SW480 (cell line): ENCODE measurements around the gene MEF2A.
"Not testable (repeated sequence)": the region's sequence is repeated elsewhere in the genome, so short reads cannot be mapped to it uniquely, and the experiment has no call there.

Experiments used
- DNase-seq: peaks from one replicate; pipeline ENCODE4 v3.0.0-alpha.2; 2016; ENCODE audit warnings: low spot score

MEF2A gene

DNA sequence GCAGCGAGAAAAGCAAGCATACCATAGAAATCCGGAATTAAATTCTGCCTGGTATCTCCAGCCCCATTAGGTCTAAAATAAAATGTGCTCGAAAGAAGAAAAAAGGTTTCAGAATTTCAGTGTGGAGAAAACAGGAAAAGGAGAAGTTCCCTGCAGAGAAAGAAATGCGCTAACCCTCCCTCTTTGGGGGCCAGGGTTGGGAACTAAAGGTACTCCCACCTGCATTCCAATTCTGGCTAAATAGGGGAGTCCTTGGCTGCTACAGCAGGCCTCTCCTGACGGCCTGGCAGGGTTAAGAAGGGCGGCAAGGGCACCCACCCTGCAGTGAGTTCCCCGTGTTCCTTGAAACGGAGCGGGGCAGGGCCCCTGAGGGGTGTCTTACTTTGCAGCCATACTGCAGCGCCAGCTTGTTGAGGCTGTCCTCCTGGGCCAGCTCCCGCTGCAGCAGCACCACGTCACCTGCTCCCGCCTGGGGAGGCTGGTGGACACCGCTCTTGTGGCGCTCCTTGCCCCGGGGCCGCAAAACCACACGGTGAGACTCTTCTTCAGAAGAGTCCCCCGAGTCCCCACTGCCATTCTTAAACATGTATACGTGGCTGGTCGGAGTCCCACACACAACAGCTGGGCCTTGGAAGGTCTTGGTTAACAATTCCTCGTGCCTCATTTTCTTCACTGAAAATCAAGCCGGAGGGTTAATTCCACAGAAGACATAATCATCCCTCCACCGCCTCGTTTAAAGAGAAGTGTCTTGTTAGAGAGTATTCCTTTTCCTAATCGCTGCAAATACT, 165.7 kb downstream of the MEF2A start:
- no peak for DNase-seq

DNA sequence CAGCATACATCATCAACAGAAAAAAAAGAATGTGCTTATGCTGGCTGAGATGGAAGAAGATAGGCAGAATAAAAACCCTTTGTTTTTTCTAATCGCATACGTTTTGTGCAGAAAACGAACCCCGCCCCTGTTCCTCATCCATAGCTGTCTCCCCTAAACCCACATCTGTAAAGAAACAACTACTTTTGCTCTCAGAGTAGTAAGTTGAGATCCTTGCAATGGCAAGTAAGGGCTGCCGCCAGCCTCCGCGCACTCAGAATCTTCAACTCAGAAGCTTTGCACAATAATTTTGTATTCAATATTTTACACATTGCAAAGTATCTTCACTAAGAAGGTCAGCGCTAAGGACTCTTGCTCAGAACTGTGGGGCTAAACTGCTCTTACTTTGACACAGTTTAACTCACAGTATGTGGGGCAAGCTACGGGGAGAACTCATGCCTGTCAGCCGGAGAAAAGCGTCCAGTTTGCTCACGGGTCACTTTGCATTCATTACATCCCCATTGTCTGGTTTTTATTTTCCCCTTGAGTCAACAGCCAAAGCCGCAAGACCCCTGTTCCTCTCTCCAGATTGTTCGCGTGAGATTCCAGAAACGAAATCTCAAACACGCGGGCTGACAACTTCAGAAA, 166.5 kb downstream of the MEF2A start:
- DNase-seq, result no peak

DNA sequence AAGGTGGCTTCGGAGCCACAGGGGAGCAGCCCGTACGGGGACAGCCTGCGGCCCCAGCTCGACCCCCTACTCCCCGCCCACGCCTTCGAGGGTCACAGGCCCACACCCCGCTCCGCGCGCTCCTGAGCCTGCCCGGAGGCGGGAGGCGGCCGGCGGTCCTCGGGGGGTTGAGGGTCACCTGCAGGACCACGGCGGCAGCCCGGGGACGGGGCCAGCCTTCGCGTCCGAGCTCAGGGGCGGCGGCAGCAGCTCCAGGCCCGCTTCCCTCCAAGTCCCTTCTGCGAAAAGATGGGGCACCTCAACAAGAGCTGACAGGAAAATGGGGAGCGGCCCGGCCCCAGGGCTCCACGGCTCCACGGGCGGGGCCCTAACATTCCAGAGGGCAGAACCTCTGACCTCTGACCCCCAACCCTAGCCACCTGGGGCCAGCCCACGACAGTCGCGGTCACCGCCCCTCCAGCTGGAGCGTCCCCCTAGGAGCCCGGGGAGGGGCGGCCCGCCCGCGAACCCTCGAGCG, 167.0 kb downstream of the MEF2A start:
- no peak for DNase-seq

DNA sequence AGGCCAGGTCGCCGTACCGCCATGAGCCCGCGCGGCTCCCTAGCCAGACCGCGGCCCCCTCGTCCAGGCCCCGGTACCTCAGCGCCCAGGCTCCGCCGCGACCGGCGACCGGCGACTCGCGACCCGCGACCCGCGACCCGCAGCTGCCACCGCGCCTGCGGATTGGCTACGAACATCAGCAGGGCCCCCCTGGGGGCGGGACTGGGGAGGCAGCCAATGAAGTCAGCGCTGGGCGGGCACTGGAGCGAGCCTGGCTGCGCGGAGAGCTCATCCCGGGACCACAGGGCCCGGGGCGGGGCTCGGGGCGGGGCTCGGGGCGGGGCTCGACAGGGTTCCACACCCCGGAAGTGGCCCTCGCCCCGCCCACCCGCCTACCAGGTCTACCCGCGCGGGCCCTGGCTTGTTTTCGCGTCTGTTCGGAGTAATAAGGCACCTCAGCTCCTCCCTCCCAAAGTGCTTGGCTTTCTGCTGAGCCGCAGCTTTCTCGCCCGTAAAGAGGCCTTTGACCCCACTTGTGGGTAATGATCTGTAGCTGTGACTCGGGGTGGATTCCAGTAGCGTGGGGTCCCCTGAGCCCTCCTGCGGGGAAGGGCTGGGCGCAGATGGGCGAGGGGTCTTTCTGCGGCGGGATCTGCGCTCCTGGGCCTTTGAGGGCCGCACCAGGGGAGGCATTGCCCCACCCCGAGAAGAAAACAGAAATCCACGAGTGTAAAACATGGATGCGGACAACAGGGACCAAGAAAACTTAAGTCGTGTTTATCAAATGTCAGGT, 167.7 kb downstream of the MEF2A start, which contains the start of gene LYSMD4:
LYSMD4 (minus strand) TSS at position 170 of the 772 bp plus-strand sequence. CDS start 1,438 bp downstream, outside the sequence.
- DNase-seq, result peak; percentile 94

DNA sequence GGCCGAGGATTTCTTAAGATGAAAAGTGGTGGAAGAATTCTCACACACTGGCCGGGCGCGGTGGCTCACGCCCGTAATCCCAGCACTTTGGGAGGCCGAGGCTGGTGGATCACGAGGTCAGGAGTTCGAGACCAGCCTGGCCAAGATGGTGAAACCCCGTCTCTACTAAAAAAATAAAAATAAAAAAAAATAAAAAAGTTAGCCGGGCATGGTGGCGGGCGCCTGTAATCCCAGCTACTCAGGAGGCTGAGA, 168.2 kb downstream of the MEF2A start:
- DNase-seq, result not testable (repeated sequence)

DNA sequence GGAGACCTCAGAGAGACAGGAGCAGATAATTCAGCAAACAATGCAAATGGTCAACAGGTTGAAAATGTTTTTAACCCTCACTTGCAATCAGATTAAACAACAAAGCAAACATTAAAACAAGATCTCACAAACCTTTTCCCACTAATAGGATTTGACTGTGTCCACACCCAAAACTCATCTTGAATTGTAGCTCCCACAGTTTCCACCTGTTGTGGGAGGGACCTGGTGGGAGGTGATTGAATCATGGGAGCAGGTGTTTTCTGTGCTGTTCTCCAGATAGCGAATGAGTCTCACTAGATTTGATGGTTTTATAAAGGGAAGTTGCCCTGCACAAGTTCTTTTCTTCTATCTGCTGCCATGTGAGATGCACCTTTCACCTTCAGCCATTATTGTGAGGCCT, 168.8 kb downstream of the MEF2A start:
- DNase-seq, result no peak

DNA sequence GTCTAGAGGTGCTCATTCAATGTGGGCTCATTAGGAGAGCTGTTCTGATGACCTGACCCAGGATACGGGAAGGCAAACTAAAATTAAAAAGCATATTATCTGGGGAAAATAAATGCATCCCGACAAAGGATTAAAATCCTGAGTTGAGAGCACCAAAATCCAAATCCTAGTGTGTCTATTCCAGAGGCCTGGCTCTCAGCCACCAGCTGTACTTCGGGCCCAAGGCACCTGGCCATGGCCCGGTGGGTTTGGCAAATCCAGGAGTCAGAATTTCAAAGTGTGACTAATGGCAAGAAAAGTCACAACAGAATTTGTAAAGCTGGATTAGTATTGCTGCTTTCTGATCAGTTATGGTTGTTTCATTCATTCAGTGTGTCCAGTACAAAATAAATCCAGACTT, 170.1 kb downstream of the MEF2A start:
- no peak for DNase-seq

DNA sequence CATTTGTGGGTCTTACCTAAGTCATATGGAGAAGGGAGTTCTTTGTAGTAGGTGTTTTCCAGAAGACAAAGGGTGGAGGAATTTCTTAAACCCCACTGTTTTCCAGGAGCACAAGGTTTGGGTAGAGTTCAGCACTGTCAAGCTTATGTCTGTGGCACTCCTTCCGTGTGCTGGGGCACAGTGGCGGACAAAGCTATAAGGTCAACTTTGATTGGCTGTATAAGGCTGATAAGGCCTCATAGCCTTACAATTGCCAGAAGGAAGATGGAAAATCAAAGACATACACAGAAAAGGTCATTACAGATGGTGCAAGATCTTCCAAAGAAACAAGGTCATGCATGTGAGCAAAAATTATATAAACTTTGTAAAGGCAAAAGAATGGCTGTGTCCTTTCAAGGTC, 170.9 kb downstream of the MEF2A start:
- no peak for DNase-seq

DNA sequence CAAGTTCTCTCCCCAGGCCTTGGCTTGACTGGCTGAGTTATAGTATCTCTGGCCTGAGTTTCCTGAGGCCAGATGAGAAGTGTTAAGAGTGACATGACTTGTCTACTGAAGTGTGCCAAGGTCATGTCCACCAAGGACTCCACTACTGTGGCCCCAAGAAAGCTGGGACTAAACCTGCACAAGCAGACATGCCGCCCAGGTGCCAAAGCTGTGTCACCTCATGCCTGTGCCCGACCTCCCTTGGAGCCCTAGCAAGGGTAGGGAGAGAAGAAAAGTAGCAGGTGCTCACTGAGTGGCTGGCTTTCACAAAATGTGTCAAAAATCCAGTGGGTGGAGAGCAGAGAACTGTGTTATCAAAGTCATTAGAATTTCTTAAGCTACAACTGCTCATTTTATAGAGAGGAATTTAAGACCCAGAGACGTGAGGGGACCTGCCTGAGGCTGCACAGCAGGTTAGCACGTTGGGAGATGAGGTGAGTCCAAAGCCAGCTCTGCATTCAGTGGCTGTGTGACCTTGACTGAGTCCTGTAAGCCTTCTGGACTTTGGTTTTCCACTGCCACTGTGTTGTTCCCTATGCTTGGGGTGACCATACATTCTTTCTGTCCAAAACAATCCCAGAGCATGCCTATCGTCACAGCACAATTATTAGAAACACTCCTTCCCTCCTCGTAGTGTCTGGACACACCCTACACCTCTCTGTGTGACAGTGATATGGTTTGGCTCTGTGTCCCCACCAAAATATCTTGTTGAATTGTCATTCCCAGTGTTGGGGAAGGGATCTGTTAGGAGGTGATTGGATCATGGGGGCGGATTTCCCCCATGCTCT, 172.4 kb downstream of the MEF2A start:
- no peak for DNase-seq

DNA sequence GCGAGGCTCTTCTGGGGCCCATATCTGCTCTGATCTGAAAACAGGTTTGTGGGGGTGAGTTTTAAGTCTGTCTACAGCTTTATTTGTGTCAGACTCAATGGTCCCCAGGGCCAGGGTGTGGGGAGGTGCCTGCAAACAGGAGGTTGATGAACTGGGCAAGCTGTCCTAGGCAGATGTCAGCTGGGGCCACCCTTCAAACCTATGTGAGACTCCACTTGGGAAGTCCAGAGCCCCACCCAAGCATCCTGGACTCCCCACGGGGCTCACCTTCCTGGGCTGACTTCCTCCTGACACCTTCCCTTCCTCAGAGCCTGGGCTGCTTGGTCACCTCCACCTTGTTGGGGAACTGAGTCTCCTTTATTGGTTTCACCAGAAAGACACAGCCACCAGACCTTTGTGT, 176.1 kb downstream of the MEF2A start:
- DNase-seq, result no peak

DNA sequence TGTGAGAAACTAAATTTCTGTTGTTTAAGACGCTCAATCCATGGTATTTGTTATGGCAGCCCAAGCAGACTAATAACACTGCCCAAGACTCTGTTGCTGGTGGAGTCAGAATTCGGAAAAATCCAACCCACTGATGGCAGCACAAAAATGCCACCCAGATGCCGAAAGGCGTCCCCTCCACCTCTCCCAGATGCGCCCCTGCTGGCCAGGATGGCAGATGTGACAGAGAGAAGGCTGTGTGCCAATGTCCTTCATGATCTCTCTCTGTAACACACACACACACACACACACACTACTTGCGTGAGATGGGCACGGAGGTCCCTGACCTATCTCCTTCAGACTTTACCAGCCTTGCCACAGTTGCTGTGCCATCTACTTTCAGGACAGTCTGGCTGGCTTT, 178.4 kb downstream of the MEF2A start:
- no peak for DNase-seq

DNA sequence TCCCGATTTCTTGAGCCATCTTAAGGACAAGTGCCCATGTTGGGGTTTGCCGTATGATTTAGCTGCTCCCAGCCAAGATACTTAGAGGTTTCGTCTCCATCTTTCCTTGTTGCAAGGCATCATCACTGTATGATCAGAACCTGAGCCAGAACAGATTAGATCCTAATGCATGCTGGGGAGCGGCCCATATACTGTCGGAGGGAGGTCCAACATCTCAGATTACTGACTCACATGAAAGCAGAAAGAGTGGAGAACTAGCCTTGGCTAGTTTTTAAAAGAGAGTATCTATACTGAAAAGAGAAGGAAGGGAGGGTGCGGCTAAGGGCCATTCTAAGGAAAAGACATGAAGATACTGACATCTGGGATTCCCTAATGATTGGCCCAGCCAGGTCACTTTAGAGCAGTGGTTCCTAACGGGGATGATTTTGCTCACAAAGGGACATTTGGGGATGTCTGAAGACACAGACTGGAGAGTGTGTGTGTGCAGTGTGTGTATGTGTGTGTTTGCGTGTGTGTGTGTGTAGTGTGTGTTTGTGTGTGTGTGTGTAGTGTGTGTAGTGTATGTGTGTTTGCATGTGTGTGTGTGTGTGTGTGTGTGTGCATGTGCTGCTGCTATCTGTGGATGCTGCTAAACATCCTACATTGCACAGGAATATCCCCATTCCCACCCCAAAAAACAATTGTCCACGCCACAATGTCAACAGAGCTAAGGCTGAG, 179.7 kb downstream of the MEF2A start:
- no peak for DNase-seq

DNA sequence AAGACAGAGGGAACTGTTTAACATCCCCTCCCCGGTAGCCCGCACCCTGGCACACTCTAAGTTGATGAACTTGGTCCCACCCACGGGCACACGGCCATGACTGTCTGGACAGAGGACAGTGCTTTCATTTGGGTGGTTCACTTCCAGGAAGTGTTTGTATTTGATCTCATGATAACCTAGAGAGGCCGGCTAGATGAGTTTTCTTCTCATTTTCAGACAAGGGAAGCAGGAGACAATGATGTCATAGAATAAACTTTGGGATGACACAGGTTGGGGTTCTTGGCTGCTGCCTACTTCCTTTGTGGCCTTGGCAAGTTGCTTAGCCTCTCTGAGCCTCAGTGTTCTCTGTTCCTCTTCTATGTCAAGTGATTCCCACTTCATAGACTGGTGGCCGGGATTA, 183.6 kb downstream of the MEF2A start:
- DNase-seq, result no peak

DNA sequence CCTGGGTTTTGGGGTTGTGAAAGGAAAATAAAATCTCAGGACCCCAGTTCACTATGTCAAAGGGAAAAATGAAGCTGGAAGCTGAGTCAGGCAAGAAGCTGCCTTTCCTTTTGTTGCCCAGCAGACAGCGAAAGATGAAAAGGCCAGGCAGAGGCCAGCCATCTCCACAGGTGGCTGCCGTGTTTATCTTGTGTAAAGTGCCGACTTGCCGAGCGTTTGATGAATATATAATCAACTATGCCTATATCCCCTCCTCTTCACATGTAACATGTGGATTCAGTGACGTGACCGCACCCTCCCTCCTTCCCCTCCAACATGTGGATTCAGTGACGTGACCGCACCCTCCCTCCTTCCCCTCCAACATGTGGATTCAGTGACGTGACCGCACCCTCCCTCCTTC, 184.5 kb downstream of the MEF2A start:
- not testable (repeated sequence) for DNase-seq

DNA sequence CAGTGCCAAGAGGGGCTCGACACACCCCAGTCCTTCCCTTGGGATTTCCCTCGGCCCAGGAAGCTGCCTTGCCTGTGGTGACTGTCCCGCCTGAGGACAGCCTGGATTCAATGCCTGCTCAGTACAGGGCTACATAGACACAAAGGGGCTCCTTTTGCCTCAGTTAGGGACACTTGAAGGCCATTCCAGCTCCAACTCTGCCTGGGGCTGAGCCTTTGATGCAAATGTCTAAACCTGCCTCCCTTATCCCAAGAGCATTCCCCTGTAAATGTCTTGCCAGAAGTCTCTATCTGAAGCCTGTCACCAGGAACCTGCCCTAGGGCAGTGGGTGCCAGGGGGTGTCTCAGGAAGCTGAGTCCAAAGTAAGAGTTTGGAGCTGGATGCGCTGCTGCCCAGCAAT, 186.8 kb downstream of the MEF2A start:
- no peak for DNase-seq

DNA sequence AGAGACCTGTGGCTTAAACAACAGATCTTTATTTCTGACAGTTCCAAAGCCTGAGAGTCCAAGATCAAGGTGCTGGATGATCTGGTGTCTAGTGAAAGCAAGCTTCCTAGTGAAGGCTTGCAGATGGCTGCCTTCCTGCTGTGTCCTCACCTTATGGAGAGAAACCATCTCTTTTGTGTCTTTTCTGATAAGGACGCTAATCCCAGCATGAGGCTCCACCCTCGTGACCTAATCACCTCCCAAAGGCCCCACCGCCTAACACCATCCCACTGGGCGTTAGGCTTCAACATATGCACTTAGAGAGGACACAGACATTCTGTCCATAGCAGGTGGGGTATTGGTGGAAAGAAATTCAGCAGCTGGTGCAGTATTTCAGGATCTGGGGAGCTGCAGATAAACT, 187.3 kb downstream of the MEF2A start:
- no peak for DNase-seq

DNA sequence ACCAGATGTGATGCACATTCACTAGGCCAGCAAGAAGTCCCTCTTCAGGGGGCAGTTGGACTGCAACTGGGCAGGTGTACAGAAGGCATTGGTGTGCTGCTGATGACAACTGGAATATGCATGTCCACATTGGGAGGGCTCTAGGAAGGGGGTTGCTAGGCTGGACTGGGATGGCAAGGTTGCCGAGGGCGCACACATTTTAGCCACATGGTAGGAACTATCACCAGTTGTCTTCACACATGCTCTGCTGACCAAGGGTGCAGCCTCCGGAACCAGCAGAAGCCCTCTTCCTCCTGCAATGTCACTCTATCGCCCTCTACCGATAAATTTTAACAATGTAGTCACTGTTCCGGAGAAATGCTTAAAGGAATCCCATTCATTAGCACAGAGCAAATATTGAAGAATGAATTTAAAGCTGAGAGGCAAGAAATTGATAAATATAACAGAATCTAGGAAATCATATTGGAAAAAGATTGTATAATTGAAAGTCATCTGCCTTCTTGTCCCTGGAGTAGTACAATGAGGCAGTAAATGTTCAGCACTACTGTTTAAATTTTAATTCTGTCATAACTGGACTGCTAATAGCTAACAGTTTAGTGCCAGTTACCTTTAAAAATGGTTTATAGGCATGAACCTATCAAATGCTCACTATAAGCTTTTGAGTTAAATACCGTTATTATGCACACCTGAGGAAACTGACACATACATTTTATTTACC, 190.1 kb downstream of the MEF2A start:
- DNase-seq, result peak; percentile 66

DNA sequence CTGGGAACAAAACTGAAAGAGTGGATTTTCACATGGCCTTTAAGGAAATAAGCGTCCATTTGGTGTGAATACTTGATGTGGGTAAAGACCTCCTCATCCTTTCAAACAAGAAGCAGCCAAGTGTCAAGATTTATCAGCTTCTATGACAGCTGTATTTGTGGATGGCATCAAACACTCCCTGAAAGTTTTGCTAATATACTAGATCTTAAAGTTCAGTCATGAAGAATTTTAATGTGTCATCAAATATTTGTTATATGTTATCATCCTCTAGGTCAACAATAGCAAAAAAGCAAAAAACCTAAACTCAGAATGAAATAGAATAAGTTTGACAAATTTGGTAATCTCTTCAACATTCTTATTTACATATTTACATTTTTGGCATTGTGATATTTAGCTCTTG, 196.5 kb downstream of the MEF2A start:
- no peak for DNase-seq

DNA sequence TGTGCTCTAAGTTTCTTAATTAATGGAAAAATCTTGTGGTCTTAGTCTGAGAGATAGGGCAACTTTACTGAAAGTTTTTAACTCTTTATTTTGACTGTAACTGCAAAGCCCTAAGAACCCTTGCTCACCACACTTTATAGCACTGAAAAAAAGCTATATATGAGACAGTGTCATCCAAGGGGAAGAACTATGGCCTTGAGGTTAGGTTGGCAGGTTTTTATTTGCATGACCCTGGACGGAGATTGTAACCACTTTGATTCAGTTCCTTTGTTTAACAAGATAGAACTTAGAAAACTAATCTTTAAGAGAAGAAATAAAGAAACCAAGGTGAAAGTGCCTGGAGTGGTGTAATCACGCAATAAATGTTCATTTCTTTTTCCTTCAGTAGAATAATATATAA, 198.0 kb downstream of the MEF2A start:
- no peak for DNase-seq

DNA sequence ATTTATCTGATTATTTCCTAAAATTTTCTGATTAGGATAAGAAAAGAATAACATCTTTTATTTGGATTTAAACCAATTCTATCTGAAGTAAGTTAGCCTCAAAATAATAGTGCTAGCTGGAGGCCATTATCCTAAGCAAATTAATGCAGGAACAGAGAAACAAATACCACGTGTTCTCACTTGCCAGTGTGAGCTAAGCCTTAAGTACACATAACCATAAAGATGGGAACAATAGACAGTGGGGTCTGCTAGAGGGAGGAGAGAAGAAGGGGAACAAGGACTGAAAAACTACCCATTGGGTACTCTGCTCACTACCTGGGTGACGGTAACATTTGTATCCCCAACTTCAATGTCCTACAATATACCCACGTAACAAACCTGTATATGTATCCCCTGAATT, 198.7 kb downstream of the MEF2A start:
- no peak for DNase-seq
